Activated CD8-positive, alpha-beta memory T cell treated with anti-CD3 and anti-CD28 coated beads, Interleukin-2, amount 50 U/mL, for 24 hours (primary cell): ENCODE results near the gene SRRM2.

Experiments
- DNase-seq: peaks from one replicate; pipeline ENCODE4 v3.0.0-alpha.2; 2020; ENCODE audit errors: extremely low read depth

The SRRM2 gene

GRCh38 chr16:2739625-2740430, 12.6 kb upstream of the SRRM2 start:
- DNase-seq, result no peak

- no peak for DNase-seq
Observed at GRCh38 chr16:2740476-2740875, 12.0 kb upstream of the SRRM2 start.

- DNase-seq, result no peak
Observed at GRCh38 chr16:2741168-2741567, 11.3 kb upstream of the SRRM2 start.

- DNase-seq, result no peak
Observed at GRCh38 chr16:2742323-2743006, 10.0 kb upstream of the SRRM2 start.

GRCh38 chr16:2743007-2743810, 9.2 kb upstream of the SRRM2 start:
- no peak for DNase-seq

- DNase-seq, result no peak
Observed at GRCh38 chr16:2744711-2745110, 7.7 kb upstream of the SRRM2 start.

GRCh38 chr16:2745116-2745890, 7.1 kb upstream of the SRRM2 start:
- DNase-seq, result no peak

- DNase-seq, result no peak
Observed at GRCh38 chr16:2745961-2746360, 6.5 kb upstream of the SRRM2 start.

GRCh38 chr16:2748757-2749455, 3.5 kb upstream of the SRRM2 start:
- no peak for DNase-seq

- DNase-seq, result no peak
Observed at GRCh38 chr16:2749476-2749875, 3.0 kb upstream of the SRRM2 start.

GRCh38 chr16:2749936-2750335, 2.5 kb upstream of the SRRM2 start:
- no peak for DNase-seq

GRCh38 chr16:2751577-2752034, 832 bp upstream of the SRRM2 start:
- no peak for DNase-seq

- DNase-seq, result no peak
Observed at GRCh38 chr16:2752850-2753732, 653 bp downstream of the SRRM2 start.

- DNase-seq, result no peak
Observed at GRCh38 chr16:2753733-2754020, 1.2 kb downstream of the SRRM2 start.

- DNase-seq, result no peak
Observed at GRCh38 chr16:2755158-2755557, 2.7 kb downstream of the SRRM2 start.

GRCh38 chr16:2756288-2757015, 4.0 kb downstream of the SRRM2 start:
- no peak for DNase-seq

GRCh38 chr16:2757344-2757743, 4.9 kb downstream of the SRRM2 start:
- no peak for DNase-seq

- no peak for DNase-seq
Observed at GRCh38 chr16:2761472-2761871, 9.0 kb downstream of the SRRM2 start.

- no peak for DNase-seq
Observed at GRCh38 chr16:2761886-2762583, 9.6 kb downstream of the SRRM2 start.
